GM20431 (cell line): ENCODE data around the gene TRABD2B.

ENCODE experiments used
- in situ Hi-C: fragments of 300-500 bp; cut with MseI, MboI; formaldehyde crosslinking; loops from one replicate; pipeline ENCODE4 v1.15.0; 2020; ENCODE audit warnings: low sequenced_read_pairs; ENCODE audit not compliant: unreplicated experiment

TRABD2B gene

DNA sequence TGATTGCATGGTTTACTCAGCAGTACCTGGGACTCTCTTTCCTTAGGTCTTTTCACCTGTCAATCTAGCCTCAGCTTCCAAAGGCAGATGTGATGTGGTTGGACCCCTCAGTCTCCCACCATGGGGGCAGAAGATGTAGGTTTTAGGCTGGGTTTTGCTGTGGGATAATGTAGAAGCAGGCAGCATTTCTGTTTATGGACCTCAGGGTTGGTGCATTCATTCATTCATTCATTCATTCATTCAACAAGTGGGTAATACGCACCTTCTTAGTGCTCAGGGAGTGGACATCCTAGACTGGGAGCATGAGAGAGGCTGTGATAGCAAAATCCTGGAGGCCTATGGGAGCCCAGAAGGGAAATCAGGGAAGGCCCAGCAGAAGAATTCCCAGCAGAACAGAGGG is 209.6 kb downstream of the TRABD2B start:
- in situ Hi-C loops = no loop called here

GRCh38 chr1:47786316-47786715 is 210.9 kb downstream of the TRABD2B start:
- in situ Hi-C loops = no loop called here

GRCh38 chr1:47785561-47786271 is 211.5 kb downstream of the TRABD2B start:
- in situ Hi-C loops = no loop called here

GRCh38 chr1:47785118-47785517 is 212.1 kb downstream of the TRABD2B start:
- in situ Hi-C loops = no loop called here

DNA sequence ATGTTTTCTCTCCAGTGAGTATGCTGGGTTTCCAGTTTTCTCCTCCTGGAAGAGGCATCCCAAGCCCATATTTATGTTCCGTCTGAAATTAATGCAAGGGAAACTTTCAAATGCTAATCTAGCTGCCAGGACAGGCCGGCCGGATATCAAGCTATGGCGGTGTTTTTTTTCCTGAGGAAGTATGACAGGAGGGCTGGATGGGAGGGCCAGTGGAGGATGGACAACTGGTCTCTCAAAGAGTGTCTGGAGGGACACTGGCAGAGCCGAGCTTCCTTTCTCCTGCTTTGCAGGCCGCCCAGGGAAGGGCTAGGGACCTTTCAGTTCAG is 212.7 kb downstream of the TRABD2B start:
- in situ Hi-C loops = no loop called here

DNA sequence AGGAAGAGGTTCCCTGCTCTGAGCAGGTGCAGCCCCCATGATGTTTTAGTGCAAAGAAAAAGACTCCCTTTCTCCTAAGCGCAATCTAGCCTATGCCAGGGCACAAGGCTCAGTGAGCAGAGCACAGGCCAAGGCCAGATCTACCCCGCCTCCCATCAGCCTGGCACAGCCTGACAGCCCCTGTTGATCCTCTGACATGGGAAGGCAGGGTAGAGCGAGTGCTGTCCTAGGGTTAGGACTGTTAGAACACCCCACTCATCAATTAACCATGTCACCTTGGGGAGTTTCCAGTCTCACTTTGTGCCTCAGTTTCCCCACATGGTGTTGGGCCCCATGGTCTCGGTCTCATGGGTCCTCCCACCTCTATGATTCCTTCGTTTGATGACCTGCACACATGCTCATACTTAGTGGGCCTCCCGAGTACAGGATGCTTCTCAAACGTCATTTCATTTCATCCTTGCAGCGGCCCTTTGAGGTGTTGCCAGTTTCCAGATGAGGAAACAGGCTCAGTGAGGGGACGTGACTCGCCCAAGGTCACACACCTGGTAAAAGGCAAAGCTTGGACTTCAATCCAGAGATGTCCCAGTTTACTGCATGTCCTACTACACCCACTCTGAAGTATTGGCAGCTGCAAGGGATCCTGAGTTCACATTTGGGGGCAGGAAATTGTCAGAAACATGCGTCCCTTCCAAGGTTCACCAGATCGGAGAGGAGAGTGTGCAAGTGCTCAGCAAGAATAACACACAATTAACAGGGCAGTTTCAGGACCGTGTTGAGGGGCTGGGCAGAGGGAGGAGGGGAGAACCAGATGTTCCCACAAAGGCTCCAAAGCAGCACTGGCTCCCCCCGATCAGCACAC is 213.3 kb downstream of the TRABD2B start:
- in situ Hi-C loops = no loop called here

DNA sequence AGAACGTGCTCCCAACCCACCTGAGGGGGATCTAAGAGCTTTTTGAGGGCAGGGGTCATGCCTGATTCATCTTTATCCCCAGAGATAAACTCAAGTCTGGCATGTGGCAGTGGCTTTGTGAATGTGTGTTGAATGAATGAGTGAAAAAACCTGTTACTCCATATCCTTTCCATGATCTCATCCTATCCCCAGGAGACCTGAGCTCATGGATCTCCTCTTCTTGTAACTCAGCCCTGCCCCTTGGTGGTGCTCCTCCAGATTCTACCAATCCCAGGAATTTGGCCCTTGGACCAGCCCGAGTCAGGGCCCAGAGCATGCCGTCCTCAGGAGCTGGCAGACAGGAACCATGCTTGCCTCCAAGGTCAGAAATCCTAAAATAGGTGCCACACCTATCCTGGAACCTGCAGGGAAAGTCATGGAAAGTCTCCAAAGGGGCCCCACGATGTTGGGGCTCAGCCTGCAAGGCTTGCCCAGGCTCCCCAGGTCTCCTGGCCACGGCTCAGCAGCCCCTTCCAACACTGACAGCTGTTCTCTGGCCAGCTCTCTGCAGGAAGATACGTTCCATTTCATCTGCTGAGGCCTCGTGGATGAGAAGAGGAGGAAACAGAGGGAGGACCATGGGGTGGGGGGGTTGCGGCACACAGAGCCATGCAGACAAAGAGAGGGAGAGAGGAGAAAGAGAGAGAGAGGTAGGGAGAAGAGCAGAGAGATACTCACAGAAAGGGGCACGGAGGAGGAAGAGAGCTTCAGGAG is 214.6 kb downstream of the TRABD2B start:
- in situ Hi-C loops = no loop called here

- in situ Hi-C loops = no loop called here
Observed at GRCh38 chr1:47781171-47781959, 215.8 kb downstream of the TRABD2B start.

GRCh38 chr1:47780469-47780995 is 216.7 kb downstream of the TRABD2B start:
- in situ Hi-C loops = no loop called here

- in situ Hi-C loops = no loop called here
Observed at GRCh38 chr1:47779613-47780012, 217.6 kb downstream of the TRABD2B start.

- in situ Hi-C loops = no loop called here
Observed at GRCh38 chr1:47778280-47778679, 218.9 kb downstream of the TRABD2B start.

GRCh38 chr1:47777322-47777721 is 219.9 kb downstream of the TRABD2B start:
- in situ Hi-C loops = no loop called here

- in situ Hi-C loops = no loop called here
Observed at GRCh38 chr1:47776667-47777131, 220.5 kb downstream of the TRABD2B start.

DNA sequence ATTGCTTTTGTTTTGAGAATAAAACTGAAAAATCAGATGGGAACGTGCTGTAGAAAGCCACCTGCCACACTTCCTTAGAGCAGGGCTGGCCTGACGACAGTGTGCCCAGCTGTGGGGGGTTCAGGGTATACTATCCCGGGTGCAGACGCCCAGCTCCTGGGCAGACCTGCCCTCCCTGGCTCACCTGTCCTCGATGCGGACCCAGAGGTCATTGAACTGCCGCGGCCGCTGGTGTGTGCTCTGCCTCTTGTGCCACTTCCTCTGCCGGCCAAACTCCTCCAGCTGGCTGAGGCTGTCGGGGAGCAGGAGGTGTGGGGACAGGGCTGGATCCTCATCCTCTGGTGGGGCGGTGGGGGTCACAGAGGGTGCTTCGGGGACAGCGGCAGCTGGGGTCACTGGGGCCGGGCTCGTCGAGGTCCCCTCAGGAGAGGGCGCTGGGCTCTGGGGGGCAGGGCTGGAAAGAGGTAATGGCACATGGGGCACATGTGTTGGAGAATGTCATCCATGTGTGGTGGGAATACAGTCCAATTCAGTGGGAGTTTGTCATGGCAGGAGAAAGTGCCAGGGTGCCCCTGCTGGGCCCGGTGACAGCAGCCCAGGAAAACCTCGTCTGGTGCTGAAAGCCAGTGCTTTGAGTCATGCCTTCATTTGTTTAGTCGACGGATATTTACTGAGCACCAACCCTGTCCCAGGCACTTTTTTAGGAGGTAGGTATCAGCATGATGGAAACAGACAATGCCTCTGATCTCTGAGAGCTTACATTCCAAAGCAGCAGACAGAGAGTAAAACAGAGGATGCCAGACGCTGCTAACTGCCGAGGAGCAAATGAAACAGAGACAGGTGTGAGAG is 222.0 kb downstream of the TRABD2B start:
- in situ Hi-C loops = no loop called here

GRCh38 chr1:47772960-47773682 is 224.1 kb downstream of the TRABD2B start:
- in situ Hi-C loops = no loop called here

- in situ Hi-C loops = no loop called here
Observed at GRCh38 chr1:47772281-47772680, 224.9 kb downstream of the TRABD2B start.

GRCh38 chr1:47771751-47772150 is 225.4 kb downstream of the TRABD2B start:
- in situ Hi-C loops = no loop called here

DNA sequence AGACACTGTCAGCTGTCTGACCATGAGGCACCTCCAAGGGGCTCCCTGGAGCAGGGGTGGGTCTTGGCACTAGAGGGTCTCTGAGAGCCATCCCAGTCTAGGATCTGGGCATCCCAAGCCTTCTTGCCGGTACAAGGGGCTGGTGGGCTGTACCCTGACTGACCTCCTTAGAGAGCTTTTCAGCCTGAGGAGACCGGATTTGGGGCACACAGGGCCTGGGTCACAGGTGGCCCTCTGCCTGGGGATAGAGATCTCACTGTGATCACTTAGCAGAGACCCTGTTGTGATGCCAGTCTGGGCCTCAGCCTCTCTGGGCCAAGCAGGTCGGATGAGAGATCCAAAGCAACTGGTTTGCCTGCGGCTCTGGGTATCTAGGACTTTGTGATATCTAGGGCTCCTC is 227.2 kb downstream of the TRABD2B start:
- in situ Hi-C loops = no loop called here
